Measurements from ENCODE around the gene CLEC2B.

The CLEC2B gene

DNA sequence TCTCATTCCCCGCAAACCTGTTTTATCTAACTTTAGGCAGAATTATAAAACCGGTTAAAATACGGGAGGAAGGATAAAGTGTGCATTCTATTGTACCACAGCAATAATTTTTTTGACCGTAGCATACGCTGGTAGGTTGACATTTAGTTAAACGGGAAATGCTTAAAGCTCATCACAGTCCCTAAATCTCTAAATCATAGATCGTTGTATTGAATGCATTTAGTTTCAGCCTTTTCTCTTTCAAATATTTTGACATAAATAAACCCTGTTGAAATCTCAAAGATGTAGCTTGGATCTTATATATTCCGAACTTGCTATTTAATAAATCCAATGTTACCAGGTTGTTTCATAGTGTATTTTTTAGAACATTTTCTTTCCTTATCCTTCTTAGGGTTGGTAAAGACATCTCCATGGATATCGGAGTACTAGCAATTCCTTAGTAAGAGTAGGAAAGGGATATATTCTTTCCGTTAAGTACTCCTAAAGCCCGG lies 798 bp downstream of the CLEC2B start:
- DNase-seq = no peak

- no peak for DNase-seq
These were observed 1.6 kb downstream of the CLEC2B start for GRCh38 chr12:9867531-9867930.

- DNase-seq = no peak
These were observed 2.3 kb downstream of the CLEC2B start for GRCh38 chr12:9866860-9867269.

GRCh38 chr12:9864913-9865675 lies 4.1 kb downstream of the CLEC2B start:
- no peak for DNase-seq

- no peak for DNase-seq
These were observed 11.0 kb downstream of the CLEC2B start for GRCh38 chr12:9858135-9858534.

DNA sequence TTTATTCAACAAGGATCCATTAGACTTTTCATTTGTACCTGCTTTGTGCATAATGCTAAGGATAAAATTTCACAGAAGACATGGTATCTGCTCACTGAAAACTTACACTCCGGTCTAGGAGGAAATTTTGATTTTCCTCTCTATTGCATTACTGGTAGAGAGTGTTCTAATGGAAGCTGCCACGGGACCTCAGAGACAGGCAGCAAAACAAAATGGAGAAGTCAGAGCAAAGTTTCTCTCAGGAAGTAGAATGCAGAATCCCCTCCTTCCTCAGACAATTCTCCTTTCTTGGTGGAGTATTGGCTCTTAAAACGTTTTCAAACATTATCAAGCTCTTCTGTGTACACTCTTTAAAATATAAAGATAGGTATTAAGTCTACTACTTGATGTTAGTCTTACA lies 12.3 kb downstream of the CLEC2B start:
- DNase-seq = no peak

- DNase-seq = no peak
These were observed 13.0 kb downstream of the CLEC2B start for GRCh38 chr12:9856151-9856550.

- no peak for DNase-seq
These were observed 17.2 kb downstream of the CLEC2B start for GRCh38 chr12:9851927-9852326.

DNA sequence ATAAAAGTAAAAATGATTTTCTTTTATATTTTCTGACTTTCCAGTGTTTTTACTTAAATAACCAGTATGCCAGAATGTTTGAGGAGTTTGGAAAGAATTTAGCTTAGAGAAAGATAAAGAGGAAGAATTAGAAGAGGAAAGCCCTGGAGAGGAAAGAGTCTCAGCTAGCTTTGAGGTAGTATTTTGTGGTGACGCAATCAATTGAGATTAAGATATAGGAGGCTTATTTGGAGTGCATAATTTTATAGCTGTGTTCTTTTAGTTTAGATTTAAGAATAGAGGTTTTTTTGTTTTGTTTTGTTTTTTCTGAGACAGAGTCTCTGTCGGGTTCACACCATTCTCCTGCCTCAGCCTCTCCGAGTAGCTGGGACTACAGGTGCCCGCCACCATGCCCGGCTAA lies 18.1 kb downstream of the CLEC2B start:
- DNase-seq = no peak

- DNase-seq = no peak
These were observed 20.3 kb downstream of the CLEC2B start for GRCh38 chr12:9848899-9849298.

- no peak for DNase-seq
These were observed 25.7 kb downstream of the CLEC2B start for GRCh38 chr12:9843407-9843806.

- no peak for DNase-seq
These were observed 37.4 kb downstream of the CLEC2B start for GRCh38 chr12:9831720-9832119.

DNA sequence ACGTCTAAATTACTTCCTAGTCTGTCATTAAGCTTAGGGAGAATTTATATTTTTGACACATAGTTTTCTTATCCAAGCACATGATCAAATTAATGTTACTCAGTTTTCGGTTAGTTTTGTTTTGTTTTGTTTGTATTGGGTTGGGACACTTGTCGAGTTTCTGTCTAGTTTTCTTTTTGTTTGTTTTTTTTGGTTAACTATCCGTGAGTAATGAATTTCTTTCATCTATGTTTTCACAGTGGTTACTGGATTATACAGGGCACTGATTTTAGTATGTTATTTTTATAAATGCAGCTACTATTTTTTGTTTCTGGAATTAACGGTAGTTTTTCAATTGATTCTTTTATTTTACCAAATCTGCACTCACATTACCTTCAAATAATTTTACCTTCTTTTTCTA lies 39.2 kb downstream of the CLEC2B start:
- DNase-seq = no peak

GRCh38 chr12:9829483-9829882 lies 39.7 kb downstream of the CLEC2B start:
- no peak for DNase-seq

- no peak for DNase-seq
These were observed 41.8 kb downstream of the CLEC2B start, which contains the start of gene KLRF1 for GRCh38 chr12:9827209-9827888. KLRF1 (plus strand) TSS chr12:9827481; CDS start chr12:9827545, 64 bp downstream.

GRCh38 chr12:9820281-9820930 lies 48.7 kb downstream of the CLEC2B start:
- no peak for DNase-seq

DNA sequence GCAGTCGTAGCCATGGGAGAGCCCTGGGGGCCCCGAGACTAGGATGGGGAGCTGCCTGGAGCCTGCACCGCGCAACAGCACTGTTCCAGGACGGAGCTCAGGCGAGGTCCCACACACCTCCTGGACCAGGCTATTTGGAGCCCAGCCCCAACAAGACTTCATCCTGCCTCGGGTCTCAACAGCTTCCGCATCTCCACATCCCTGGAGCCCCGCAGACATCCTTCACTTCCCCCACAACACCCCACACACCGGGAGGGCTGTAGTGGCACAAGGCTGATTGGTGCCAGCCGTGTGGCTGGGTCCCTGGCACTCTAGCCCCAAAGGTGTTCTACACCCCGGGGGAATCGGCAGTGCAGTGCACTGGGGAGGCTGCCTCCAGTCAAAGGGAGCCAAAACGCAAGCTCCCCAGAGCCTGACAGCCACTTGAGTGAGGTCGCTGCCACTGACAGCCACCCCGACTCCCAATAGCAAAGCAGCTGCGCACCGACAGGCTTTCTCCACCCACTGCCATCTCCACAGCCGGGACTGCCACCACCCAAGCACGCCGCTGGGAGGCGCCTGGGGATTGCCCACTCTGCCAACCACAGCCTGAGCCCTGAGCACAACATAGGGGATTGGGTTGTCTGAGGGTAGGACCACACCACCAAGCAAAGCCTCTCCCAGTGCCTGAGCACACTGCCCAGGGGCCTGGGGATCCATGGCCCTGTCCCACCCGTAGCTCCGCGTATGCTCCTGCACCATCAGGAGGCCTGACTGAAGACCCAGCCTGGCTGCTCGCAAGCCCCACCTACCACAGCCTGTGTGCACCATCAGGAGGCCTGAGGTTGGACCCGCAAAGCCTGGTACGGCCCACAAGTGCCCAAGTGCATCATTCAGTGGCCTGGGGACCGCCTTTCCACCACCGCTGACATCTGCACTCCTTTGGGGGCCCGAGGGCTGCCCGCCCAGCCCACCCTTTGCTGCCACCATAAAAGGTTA lies 55.0 kb downstream of the CLEC2B start:
- DNase-seq = peak; percentile 94

DNA sequence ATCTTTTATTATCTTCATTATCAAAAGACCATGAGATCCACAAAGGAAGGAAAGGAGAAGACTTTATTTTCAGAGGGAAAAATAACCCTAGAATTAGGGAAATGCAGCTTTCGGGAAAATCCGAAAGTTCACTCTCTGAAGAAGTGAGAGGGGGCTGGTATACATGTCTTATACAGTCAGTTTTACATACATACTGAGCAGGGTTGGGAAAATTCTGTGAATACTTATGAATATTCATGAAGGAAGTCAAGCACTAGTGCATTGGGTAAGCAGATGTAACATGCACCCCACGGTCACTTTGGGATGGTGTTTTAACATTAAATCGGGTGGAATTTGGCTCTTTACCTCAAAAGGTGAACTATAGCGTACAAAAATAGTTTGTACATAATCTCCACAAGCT lies 57.5 kb downstream of the CLEC2B start:
- no peak for DNase-seq

DNA sequence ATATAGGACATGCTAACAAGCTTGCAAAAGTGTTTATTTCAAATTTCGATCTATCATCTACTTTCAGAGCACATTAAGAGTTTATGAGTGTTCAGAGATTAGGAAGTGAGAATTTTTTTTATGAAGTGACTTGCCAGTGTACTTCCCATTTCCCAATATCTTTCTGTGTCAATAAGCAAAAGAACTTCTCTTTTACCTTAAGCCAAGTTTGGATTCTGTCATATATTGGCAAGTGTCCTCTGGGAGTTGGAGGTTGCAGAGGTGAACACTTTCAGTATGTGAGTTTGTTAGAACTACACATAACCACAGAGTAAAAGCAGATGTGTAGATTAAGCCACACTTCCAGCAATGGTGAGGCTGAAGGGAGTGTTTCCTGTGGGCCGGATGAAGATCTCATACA lies 58.5 kb downstream of the CLEC2B start:
- DNase-seq = no peak

- no peak for DNase-seq
These were observed 59.3 kb downstream of the CLEC2B start for GRCh38 chr12:9809866-9810265.

DNA sequence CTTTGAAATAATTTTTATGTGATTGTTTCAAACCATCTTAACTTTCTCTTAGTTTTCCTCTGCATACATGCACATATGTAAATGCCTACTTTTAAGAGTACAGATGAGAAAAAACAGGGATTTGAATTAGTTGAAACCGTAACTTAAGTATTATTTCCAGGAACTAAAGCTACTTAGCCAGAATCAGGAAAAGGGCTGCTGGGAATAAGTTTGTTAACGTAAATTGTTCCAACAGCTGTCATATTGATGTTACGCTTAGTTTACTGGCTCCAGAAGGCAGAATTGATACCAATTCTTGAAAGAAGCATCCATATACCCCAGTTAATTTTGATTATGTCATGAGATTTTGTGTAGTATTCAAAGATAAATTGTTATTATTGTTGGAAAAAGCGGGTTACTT lies 59.8 kb downstream of the CLEC2B start:
- no peak for DNase-seq

DNA sequence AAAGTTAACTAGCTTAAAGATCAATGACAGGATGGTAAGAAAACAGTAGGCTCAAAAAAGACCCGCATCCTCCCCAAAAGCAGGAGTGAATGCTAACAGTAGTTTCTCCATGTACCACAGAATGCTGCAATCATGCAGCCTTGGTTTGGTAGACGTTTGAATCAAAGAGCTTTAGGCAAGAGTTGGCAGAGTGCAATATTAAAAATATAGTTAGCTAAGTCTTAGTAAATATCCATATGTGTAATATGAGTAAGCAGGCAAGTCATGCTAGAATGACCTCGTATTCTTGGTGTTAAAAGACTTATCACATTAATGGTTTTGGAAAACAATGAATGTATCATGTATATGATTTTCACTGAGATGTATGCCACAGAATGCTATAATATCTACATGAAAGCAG lies 60.6 kb downstream of the CLEC2B start:
- DNase-seq = no peak

DNA sequence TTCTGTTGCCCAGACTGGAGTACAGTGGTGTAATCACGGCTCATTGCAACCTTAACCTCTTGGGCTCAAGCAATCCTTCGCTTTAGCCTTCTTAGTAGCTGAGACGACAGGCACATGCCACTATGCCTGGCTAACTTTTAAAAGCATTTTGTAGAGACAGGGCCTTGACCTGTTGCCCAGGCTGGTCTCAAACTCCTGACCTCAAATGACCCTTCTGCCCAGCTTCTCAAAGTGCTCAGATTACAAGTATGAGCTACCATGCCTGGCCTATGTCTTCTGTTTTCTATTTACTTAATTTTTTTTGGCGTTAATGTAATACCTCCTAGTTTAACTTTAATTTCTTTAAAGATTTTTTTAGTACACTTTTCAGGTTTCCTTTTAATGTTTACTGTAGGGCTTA lies 62.4 kb downstream of the CLEC2B start:
- no peak for DNase-seq

Data from stimulated activated CD4-positive, alpha-beta T cell treated with anti-CD3 and anti-CD28 coated beads, Interleukin-2, amount 100 ng/mL, for 24 hours (primary cell).